Glutamatergic neuron (in vitro differentiated cells): ENCODE data around the gene YEATS2. TPM values are rescaled to one million over a fixed set of nuclear protein-coding genes. Genes with fewer than 3 reads are reported as not detected.

ENCODE experiments used
- DNase-seq: peaks from one replicate; pipeline ENCODE4 v3.0.0; 2022
- H3K27ac Mint-ChIP-seq: one replicate; pipeline ENCODE4 v1.8.0; 2020; ENCODE audit warnings: mild to moderate bottlenecking, mixed read lengths, inconsistent platforms; ENCODE audit not compliant: unreplicated experiment
- H3K27me3 Mint-ChIP-seq: one replicate; pipeline ENCODE4 v1.8.0; 2020; ENCODE audit warnings: mild to moderate bottlenecking, moderate library complexity, mixed read lengths, inconsistent platforms; ENCODE audit not compliant: unreplicated experiment
- H3K36me3 Mint-ChIP-seq: one replicate; pipeline ENCODE4 v1.8.0; 2020; ENCODE audit warnings: mild to moderate bottlenecking, mixed read lengths, inconsistent platforms; ENCODE audit not compliant: unreplicated experiment
- H3K4me1 Mint-ChIP-seq: one replicate; pipeline ENCODE4 v1.8.0; 2020; ENCODE audit warnings: mild to moderate bottlenecking, low read depth, mixed read lengths, inconsistent platforms; ENCODE audit not compliant: unreplicated experiment
- H3K4me3 Mint-ChIP-seq: one replicate; pipeline ENCODE4 v1.8.0; 2020; ENCODE audit warnings: mild to moderate bottlenecking, mixed read lengths, inconsistent platforms; ENCODE audit not compliant: unreplicated experiment
- H3K9me3 Mint-ChIP-seq: one replicate; pipeline ENCODE4 v1.8.0; 2020; ENCODE audit warnings: mild to moderate bottlenecking, moderate library complexity, mixed read lengths, inconsistent platforms; ENCODE audit not compliant: unreplicated experiment
- total RNA-seq: library from RNA; stranded (reverse); fragmentation: NEBNext Ultra II Directional; extraction: Animal tissue kit (Norgen Biotek cat#: 25700); gene quantifications from one replicate; pipeline ENCODE4 v1.2.1, GENCODE V29; 2021; ENCODE audit not compliant: unreplicated experiment
- TF ChIP-seq, protein P1 (sequence below): fragments of 200-600 bp; sonication (generic); IDR thresholded peaks from one replicate; pipeline ENCODE4 v1.5.0; 2021; ENCODE audit not compliant: partially characterized antibody, unreplicated experiment

Gene YEATS2
- total RNA-seq, 1 donor from 2014 or later = 56.1 TPM

DNA sequence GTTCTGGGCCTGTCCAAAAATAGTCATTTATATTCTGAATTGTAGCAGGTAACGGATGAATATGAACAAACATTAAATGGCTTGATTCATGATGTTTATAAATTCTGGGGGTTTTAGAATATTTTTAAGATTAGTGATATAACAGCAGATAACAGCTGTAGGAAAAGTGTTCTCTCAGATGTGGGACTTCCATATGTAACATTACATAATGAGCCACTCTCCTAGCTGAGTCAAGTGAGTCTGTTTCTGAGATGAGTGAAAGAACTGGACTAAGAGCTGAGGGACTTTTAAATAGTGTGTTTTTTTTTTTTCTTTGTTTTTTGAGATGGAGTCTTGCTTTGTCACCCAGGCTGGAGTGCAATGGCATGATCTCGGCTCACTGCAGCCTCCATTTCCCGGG is 13.9 kb downstream of the YEATS2 start:
- Mint-ChIP-seq H3K27me3 (no peaks in the 10 kb centered on the region), H3K4me3 (no peak overlapping the region), H3K27ac (no peak overlapping the region), H3K36me3 (no peaks in the 10 kb centered on the region), H3K4me1 (peaks cover 5% of the 10 kb centered on the region), H3K9me3 (no peaks in the 10 kb centered on the region)
- TF ChIP-seq, protein P1, sequence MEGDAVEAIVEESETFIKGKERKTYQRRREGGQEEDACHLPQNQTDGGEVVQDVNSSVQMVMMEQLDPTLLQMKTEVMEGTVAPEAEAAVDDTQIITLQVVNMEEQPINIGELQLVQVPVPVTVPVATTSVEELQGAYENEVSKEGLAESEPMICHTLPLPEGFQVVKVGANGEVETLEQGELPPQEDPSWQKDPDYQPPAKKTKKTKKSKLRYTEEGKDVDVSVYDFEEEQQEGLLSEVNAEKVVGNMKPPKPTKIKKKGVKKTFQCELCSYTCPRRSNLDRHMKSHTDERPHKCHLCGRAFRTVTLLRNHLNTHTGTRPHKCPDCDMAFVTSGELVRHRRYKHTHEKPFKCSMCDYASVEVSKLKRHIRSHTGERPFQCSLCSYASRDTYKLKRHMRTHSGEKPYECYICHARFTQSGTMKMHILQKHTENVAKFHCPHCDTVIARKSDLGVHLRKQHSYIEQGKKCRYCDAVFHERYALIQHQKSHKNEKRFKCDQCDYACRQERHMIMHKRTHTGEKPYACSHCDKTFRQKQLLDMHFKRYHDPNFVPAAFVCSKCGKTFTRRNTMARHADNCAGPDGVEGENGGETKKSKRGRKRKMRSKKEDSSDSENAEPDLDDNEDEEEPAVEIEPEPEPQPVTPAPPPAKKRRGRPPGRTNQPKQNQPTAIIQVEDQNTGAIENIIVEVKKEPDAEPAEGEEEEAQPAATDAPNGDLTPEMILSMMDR = no peak
- no peak for DNase-seq

DNA sequence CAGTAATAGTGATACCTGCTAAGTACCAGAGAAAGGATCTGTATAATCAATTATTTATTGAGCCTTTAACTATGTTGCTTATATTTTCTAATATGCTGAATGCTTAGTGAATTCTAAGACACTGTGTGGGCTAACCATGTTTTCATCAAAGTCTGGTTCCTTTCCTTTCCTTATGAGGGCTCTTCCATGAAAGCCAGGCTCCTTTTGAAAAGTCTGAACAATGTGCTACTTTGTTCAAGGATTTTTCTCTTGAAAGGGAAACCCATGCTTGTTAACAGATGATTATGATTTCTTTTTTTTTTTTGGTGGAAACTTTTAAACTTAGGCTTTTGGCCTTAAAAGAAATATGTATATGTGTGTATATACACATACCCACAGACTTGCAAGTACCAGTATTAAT is 17.0 kb downstream of the YEATS2 start:
- no peaks in the 10 kb centered on the region for H3K9me3 Mint-ChIP-seq
- DNase-seq = no peak
- peaks cover 5% of the 10 kb centered on the region for H3K4me1 Mint-ChIP-seq
- TF ChIP-seq, protein P1 = no peak
- no peaks in the 10 kb centered on the region for H3K36me3 Mint-ChIP-seq
- no peaks in the 10 kb centered on the region for H3K27me3 Mint-ChIP-seq
- no peak overlapping the region for H3K4me3 Mint-ChIP-seq
- H3K27ac Mint-ChIP-seq = no peak overlapping the region

DNA sequence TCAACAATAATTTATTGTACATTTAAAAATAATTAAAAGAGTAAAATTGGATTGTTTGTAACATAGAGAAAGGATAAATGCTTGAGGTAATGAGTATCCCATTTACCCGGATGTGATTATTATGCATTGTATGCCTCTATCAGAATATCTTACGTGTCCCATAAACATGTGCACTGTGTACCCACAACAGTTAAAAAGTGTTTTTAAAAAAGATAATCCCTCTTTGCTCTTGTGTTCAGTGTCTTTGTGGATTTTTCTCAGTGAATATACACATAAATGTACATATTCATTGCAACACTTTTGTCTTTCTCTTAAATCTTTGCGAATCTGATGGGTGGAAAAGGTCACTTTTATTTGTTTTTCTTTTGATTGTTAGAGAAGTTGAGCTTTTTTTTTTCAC is 20.4 kb downstream of the YEATS2 start:
- no peak overlapping the region for H3K27ac Mint-ChIP-seq

DNA sequence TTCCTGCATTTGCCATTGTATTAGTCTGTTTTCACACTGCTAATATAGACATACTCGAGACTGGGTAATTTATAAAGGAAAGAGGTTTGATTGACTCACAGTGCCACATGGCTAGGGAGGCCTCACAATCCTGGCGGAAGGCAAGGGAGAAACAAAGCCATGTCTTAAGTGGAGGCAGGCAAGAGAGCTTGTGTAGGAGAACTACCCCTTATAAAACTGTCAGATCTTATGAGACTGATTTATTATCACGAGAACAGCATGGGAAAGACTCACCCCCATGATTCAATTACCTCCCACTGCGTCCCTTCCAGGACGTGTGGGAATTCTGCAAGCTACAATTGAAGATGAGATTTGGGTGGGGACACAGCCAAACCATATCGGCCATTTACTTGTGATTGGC is 27.8 kb downstream of the YEATS2 start:
- H3K9me3 Mint-ChIP-seq = no peaks in the 10 kb centered on the region
- H3K27ac Mint-ChIP-seq = no peak overlapping the region
- no peaks in the 10 kb centered on the region for H3K4me1 Mint-ChIP-seq
- no peak overlapping the region for H3K4me3 Mint-ChIP-seq
- no peaks in the 10 kb centered on the region for H3K36me3 Mint-ChIP-seq
- TF ChIP-seq, protein P1 = no peak
- H3K27me3 Mint-ChIP-seq = no peaks in the 10 kb centered on the region
- DNase-seq = no peak

More for the DNA sequence above, 20.4 kb downstream of the YEATS2 start:
- TF ChIP-seq, protein P1 = no peak
- H3K4me1 Mint-ChIP-seq = no peaks in the 10 kb centered on the region
- H3K27me3 Mint-ChIP-seq = no peaks in the 10 kb centered on the region
- no peaks in the 10 kb centered on the region for H3K36me3 Mint-ChIP-seq
- no peaks in the 10 kb centered on the region for H3K9me3 Mint-ChIP-seq
- no peak overlapping the region for H3K4me3 Mint-ChIP-seq
- DNase-seq = no peak

DNA sequence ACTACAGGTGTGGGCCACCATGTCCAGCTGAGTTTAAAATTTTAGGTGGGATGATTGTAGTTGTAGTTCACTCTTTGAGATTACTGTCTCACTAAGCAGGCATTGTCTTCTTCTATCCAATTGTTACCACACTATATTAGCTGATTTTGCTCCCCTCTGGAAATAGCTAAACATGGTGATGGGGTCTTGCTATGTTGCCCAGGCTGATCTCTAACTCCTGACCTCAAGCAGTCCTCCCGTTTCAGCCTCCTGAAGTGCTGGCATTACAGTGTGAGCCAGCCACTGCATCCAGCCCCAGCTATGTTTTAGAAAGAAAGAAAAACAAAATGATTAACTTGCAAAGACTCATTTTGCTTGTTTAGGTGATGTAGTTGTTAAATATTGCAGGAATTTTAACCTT is 30.6 kb downstream of the YEATS2 start:
- TF ChIP-seq, protein P1 = no peak
- no peaks in the 10 kb centered on the region for H3K4me1 Mint-ChIP-seq
- H3K36me3 Mint-ChIP-seq = no peaks in the 10 kb centered on the region
- H3K27ac Mint-ChIP-seq = no peak overlapping the region
- no peak overlapping the region for H3K4me3 Mint-ChIP-seq
- H3K9me3 Mint-ChIP-seq = no peaks in the 10 kb centered on the region
- no peak for DNase-seq
- no peaks in the 10 kb centered on the region for H3K27me3 Mint-ChIP-seq
